GM12878 (cell line): ENCODE measurements around the gene TPRG1. TPM values are rescaled to one million over a fixed set of nuclear protein-coding genes. Genes with fewer than 3 reads are reported as not detected.
A peak's percentile ranks its signal among the peaks of the same experiment; 100 is the strongest.

Experiments used
- ATAC-seq: fragments of 200-7000 bp; cut with Tn5 transposase; 3 replicates; pipeline ENCODE4 v1.9.1; 2020; ENCODE audit warnings: mild to moderate bottlenecking, moderate library complexity
- BruUV-seq: library from RNA; stranded (reverse); fragments of 400-500 nt; replicated peaks from 2 replicates; lab custom pipeline; 2021; lab: Mats Ljungman, UMichigan
- CTCF ChIA-PET: fragments of 300-600 bp; sonication (Branson Sonifier 250); formaldehyde crosslinking; extraction: SDS; loops from one replicate; lab custom pipeline; 2021; ENCODE audit warnings: inconsistent platforms; lab: Yijun Ruan, JAX
- POLR2A ChIA-PET: fragments of 350-600 bp; formaldehyde crosslinking; extraction: SDS; loops from one replicate; lab custom pipeline; 2021; ENCODE audit warnings: inconsistent platforms; lab: Charles Lee
- RAD21 ChIA-PET: fragments of 300-600 bp; sonication (Branson Sonifier 250); formaldehyde crosslinking; loops from one replicate; lab custom pipeline; 2023; ENCODE audit warnings: antibody characterized with exemption; ENCODE audit not compliant: unreplicated experiment; lab: Charles Lee
- SMC1A ChIA-PET: fragments of 300-600 bp; sonication (Branson Sonifier 250); formaldehyde crosslinking; loops from one replicate; lab custom pipeline; 2023; ENCODE audit not compliant: unreplicated experiment, uncharacterized antibody; lab: Charles Lee
- DNase-seq: peaks from one replicate; pipeline ENCODE4 v3.0.0-alpha.2; 2011; ENCODE audit warnings: low read depth, low spot score
- FAIRE-seq: peaks from 3 replicates; lab custom pipeline; 2011; peaks lifted over from hg19 to GRCh38; lab: Jason Lieb, UNC
- H2AFZ ChIP-seq: 2 replicates; pipeline ENCODE4 v1.6.0; 2011; ENCODE audit warnings: low read depth, low read length, control low read depth; ENCODE audit not compliant: control insufficient read depth
- H3K27ac ChIP-seq: 2 replicates; pipeline ENCODE4 v1.5.1; 2011; ENCODE audit warnings: control low read depth; ENCODE audit not compliant: control insufficient read depth, insufficient read depth
- H3K27me3 ChIP-seq, 2 experiments: replicated peaks in 1 of 2; 2 replicates each; pipeline versions ENCODE4 v1.6.0 to v1.6.1; 2011; ENCODE audit warnings: low read length in 1 of 2; ENCODE audit not compliant: control insufficient read depth in 2 of 2, insufficient read depth in 2 of 2
- H3K36me3 ChIP-seq, 2 experiments: 2 replicates each; pipeline ENCODE4 v1.5.1; 2011; ENCODE audit warnings: low read length in 1 of 2; ENCODE audit not compliant: control insufficient read depth in 2 of 2, insufficient read depth in 2 of 2
- H3K4me1 ChIP-seq: 2 replicates; pipeline ENCODE4 v1.6.1; 2011; ENCODE audit warnings: mild to moderate bottlenecking, low read length, moderate library complexity, mixed read lengths; ENCODE audit not compliant: control insufficient read depth, insufficient read depth
- H3K4me2 ChIP-seq: 2 replicates; pipeline ENCODE4 v1.6.0; 2011; ENCODE audit warnings: control low read depth; ENCODE audit not compliant: control insufficient read depth, insufficient read depth
- H3K4me3 ChIP-seq: fragments of 200-600 bp; sonication (generic); 2 replicates; pipeline ENCODE4 v1.5.1; 2016
- H3K79me2 ChIP-seq: 2 replicates; pipeline ENCODE4 v1.6.0; 2011; ENCODE audit warnings: low read length; ENCODE audit not compliant: control insufficient read depth, insufficient read depth
- H3K9ac ChIP-seq: 2 replicates; pipeline ENCODE4 v1.8.0; 2011; ENCODE audit warnings: low read length, control low read depth, mixed read lengths; ENCODE audit not compliant: control insufficient read depth, insufficient read depth
- H3K9me3 ChIP-seq: replicated peaks from 3 replicates; pipeline ENCODE4 v1.5.1; 2011; ENCODE audit warnings: mild to moderate bottlenecking, low read length; ENCODE audit not compliant: control insufficient read depth, insufficient read depth
- H4K20me1 ChIP-seq: 2 replicates; pipeline ENCODE4 v1.6.0; 2011; ENCODE audit not compliant: control insufficient read depth, insufficient read depth
- DPF2 ChIP-seq: fragments of 450-650 bp; IDR thresholded peaks from 2 replicates; pipeline ENCODE4 v1.6.1; 2017; ENCODE audit warnings: mild to moderate bottlenecking
- HCFC1 ChIP-seq: fragments of 150-350 bp; IDR thresholded peaks from 2 replicates; pipeline ENCODE4 v1.6.1; 2014; ENCODE audit warnings: low read length
- HDGF ChIP-seq: fragments of 450-650 bp; IDR thresholded peaks from 2 replicates; pipeline ENCODE4 v1.6.1; 2016; ENCODE audit warnings: antibody characterized with exemption
- IRF3 ChIP-seq: fragments of 450-650 bp; IDR thresholded peaks from 2 replicates; pipeline ENCODE4 v1.6.1; 2014; ENCODE audit warnings: mild to moderate bottlenecking
- RUNX3 ChIP-seq: IDR thresholded peaks from 2 replicates; pipeline ENCODE4 v1.6.1; 2012; ENCODE audit warnings: low read length, inconsistent platforms
- SMC3 ChIP-seq: IDR thresholded peaks from 2 replicates; pipeline ENCODE4 v1.6.1; 2011; ENCODE audit warnings: low read length, improper control_type of control experiment, borderline replicate concordance
- SREBF2 ChIP-seq: IDR thresholded peaks from 2 replicates; pipeline ENCODE4 v1.6.1; 2012; ENCODE audit warnings: mild to moderate bottlenecking, low read length
- SRF ChIP-seq, 2 experiments: IDR thresholded peaks; 2 replicates each; pipeline ENCODE4 v1.6.1; 2011; ENCODE audit warnings: low read depth in 2 of 2, low read length in 2 of 2, mild to moderate bottlenecking in 1 of 2, moderate library complexity in 1 of 2
- ZNF217 ChIP-seq: fragments of 450-650 bp; IDR thresholded peaks from 2 replicates; pipeline ENCODE4 v1.6.1; 2017; ENCODE audit warnings: antibody characterized with exemption, mild to moderate bottlenecking
- WGBS: methylation state at CpG from one replicate; pipeline ENCODE4 v1.1.6; 2016; ENCODE audit warnings: low lambda C conversion rate; ENCODE audit not compliant: insufficient replicate concordance, insufficient coverage; ENCODE audit errors: missing lambda C conversion rate; 5-methylcytosine and 5-hydroxymethylcytosine counted together
- in situ Hi-C: fragments of 300-500 bp; cut with MboI; formaldehyde crosslinking; loops from 9 replicates; pipeline ENCODE4 v1.14.3; 2018; ENCODE audit warnings: mixed read lengths
- intact Hi-C: fragments of 100-400 bp; cut with micrococcal nuclease; formaldehyde crosslinking; loops from one replicate; pipeline ENCODE4 v1.14.2; 2022; ENCODE audit not compliant: unreplicated experiment
- polyA plus RNA-seq, 11 experiments: library from polyadenylated mRNA; depleted of rRNA in 4 of 11; unstranded in 6 of 11; stranded (reverse) in 5 of 11; fragments of >200 nt; fragmentation: Nextera tagmentation in 4 of 11; fragmentation: Illumina TruSeq in 1 of 11; extraction: Ambion mirVana in 4 of 11; extraction: Trizol in 1 of 11; gene quantifications; 1 replicate in 1 of 11; 2 replicates in 10 of 11; pipeline versions ENCODE4 v1.2.1 to v1.2.3, GENCODE V29; 2011 to 2016; ENCODE audit warnings: inconsistent platforms in 2 of 11, missing spikeins in 2 of 11, low read depth in 1 of 11
- total RNA-seq, 4 experiments: library from RNA; depleted of rRNA in 3 of 4; stranded (reverse); fragments of >200 nt in 3 of 4; fragmentation: Illumina TruSeq in 1 of 4; extraction: Trizol in 1 of 4; gene quantifications; 2 replicates each; pipeline versions ENCODE4 v1.2.1 to v1.2.3, GENCODE V29; 2013 to 2021

The TPRG1 gene
- total and polyA plus RNA-seq, 10 of the 15 experiments (the other 5 are each of a cell fraction or from before 2014, with no cell fraction given), result 0.26 to 30.7 (median 3.6) TPM

- peak overlapping the region; percentile 53; the same call in 1 of the 2 replicates for H3K4me3 ChIP-seq
- H2AFZ ChIP-seq, result peak overlapping the region; percentile 32
- intact Hi-C loops (no loop called here), in situ Hi-C loops (no loop called here)
- H3K9ac ChIP-seq, result peak overlapping the region; percentile 24; the same call in 1 of the 2 replicates
- no peaks in the 10 kb centered on the region for H4K20me1 ChIP-seq
- H3K79me2 ChIP-seq, result no peaks in the 10 kb centered on the region; the same call in 1 of the 2 replicates
- peak overlapping the region; percentile 67 for H3K4me2 ChIP-seq
- no peaks in the 10 kb centered on the region for H3K27me3 ChIP-seq
- no TSS peak for BruUV-seq
- TF ChIP-seq RUNX3 (peak; percentile 58; the same call in 1 of the 2 replicates), SMC3 (no peak)
- SMC1A ChIA-PET, result interaction anchor here (1.1 to 1.8 kb wide), 3 partner anchors 15 to 36 kb away, joined by 4 to 7 read pairs (median 6); no protein-coding TSS in a partner anchor
- ATAC-seq (peak; percentile 16; the same call in 1 of the 3 replicates), DNase-seq (no peak), FAIRE-seq (no peak)
- H3K36me3 ChIP-seq, result no peaks in the 10 kb centered on the region
- 65% methylated on average over 6 of the region's 6 CpGs for WGBS
- CTCF ChIA-PET, result interaction anchor here (0.6 to 2.9 kb wide), 6 partner anchors 11 to 648 kb away, joined by 3 to 9 read pairs (median 3); no protein-coding TSS in a partner anchor
- RAD21 ChIA-PET, result interaction anchor here (0.8 to 2.3 kb wide), 4 partner anchors 9 to 31 kb away, joined by 3 to 7 read pairs (median 4); no protein-coding TSS in a partner anchor
- H3K27ac ChIP-seq, result peak overlapping the region; percentile 47
- peaks cover 25% of the 10 kb centered on the region for H3K4me1 ChIP-seq
- no peaks in the 10 kb centered on the region; the same call in 2 of the 3 replicates for H3K9me3 ChIP-seq
- POLR2A ChIA-PET, result interaction anchor here (0.6 to 2.0 kb wide), 3 partner anchors 9 to 412 kb away, joined by 3 to 6 read pairs (median 3); no protein-coding TSS in a partner anchor
These were observed 137.7 kb downstream of the TPRG1 start for GRCh38 chr3:189309400-189309975.

GRCh38 chr3:189311521-189311920 lies 139.8 kb downstream of the TPRG1 start:
- in situ Hi-C loops (no loop called here), intact Hi-C loops (no loop called here)
- Histone ChIP-seq H4K20me1 (no peaks in the 10 kb centered on the region), H3K79me2 (no peaks in the 10 kb centered on the region; the same call in 1 of the 2 replicates), H3K27ac (no peak overlapping the region), H3K4me3 (no peak overlapping the region), H3K36me3 (no peaks in the 10 kb centered on the region), H3K9me3 (no peaks in the 10 kb centered on the region; the same call in 2 of the 3 replicates), H3K4me2 (no peak overlapping the region), H3K4me1 (peaks cover 13% of the 10 kb centered on the region), H2AFZ (no peak overlapping the region), H3K9ac (no peak overlapping the region), H3K27me3 (0 out of 4 replicates have a peak, but pooled peaks cover 0 to 1% of the 10 kb centered on the region in 2 experiments)
- ATAC-seq, result no peak
- WGBS, result 64% methylated on average over 2 of the region's 2 CpGs
- CTCF ChIA-PET, result interaction anchor here (1.0 to 1.2 kb wide), 2 partner anchors 39 to 637 kb away, joined by 3 read pairs; no protein-coding TSS in a partner anchor
- no TSS peak for BruUV-seq
- SMC1A ChIA-PET, result interaction anchor here (0.7 to 1.9 kb wide), 2 partner anchors 13 to 39 kb away, joined by 3 to 6 read pairs; no protein-coding TSS in a partner anchor
- FAIRE-seq, result no peak
- RAD21 ChIA-PET, result no interaction called here
- TF ChIP-seq HCFC1 (no peak), IRF3 (no peak), SREBF2 (no peak), ZNF217 (no peak), DPF2 (no peak), HDGF (no peak), SRF (IDR thresholded peaks at IDR 0.05; ENCODE audit: low read depth in 2 of 2, low read length in 2 of 2) (no peak)
- POLR2A ChIA-PET, result no interaction called here
- no peak for DNase-seq
